GM12801 (cell line): Measurements from ENCODE around the gene CRHR2.

Source experiments
- TF ChIP-seq, protein P1 (sequence below): IDR thresholded peaks from one replicate; pipeline ENCODE4 v1.5.1; 2011; ENCODE audit warnings: control low read depth; ENCODE audit not compliant: insufficient read length; ENCODE audit errors: extremely low read depth

CRHR2 gene

DNA sequence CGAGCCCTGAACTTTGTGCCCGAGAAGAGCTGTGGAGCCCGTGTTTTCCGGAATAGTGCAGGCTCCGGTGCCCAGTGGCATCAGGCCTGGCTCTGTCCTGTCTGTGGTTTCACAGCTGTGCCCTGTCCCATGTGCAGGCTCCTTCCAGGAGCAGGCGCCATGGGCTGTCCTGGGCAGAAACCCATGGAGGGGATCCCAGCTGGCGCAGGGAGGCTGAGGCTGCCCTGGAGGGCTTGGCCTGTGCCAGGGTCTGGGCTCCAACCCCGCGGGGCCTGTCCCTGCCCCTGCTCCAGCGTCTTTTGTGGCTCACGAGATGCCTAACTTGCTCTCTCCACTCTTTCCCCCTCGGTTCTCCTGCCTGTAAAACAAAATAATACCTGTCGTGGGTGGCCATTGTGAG lies 23.3 kb upstream of the CRHR2 start:
- TF ChIP-seq, protein P1, sequence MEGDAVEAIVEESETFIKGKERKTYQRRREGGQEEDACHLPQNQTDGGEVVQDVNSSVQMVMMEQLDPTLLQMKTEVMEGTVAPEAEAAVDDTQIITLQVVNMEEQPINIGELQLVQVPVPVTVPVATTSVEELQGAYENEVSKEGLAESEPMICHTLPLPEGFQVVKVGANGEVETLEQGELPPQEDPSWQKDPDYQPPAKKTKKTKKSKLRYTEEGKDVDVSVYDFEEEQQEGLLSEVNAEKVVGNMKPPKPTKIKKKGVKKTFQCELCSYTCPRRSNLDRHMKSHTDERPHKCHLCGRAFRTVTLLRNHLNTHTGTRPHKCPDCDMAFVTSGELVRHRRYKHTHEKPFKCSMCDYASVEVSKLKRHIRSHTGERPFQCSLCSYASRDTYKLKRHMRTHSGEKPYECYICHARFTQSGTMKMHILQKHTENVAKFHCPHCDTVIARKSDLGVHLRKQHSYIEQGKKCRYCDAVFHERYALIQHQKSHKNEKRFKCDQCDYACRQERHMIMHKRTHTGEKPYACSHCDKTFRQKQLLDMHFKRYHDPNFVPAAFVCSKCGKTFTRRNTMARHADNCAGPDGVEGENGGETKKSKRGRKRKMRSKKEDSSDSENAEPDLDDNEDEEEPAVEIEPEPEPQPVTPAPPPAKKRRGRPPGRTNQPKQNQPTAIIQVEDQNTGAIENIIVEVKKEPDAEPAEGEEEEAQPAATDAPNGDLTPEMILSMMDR, result no peak

DNA sequence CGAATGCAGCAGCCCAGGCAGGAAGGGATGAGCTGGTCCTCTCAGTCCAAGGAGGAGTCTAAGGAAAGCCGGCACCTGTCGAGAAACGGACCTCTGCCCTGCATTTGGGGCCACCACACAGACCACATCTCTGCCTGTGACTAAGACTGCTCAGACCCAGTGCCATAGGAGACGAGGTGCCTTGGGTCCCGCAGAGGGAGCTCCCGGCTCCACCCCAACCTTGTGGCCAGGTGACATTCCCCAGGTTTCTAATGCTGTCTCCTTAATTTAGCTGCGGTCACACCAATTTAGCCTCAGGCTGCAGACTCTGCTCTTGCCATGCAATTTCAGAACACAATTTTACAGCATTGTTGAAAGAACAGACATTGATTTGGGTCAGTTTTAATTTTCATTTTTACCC lies 22.8 kb upstream of the CRHR2 start:
- TF ChIP-seq, protein P1, result no peak

DNA sequence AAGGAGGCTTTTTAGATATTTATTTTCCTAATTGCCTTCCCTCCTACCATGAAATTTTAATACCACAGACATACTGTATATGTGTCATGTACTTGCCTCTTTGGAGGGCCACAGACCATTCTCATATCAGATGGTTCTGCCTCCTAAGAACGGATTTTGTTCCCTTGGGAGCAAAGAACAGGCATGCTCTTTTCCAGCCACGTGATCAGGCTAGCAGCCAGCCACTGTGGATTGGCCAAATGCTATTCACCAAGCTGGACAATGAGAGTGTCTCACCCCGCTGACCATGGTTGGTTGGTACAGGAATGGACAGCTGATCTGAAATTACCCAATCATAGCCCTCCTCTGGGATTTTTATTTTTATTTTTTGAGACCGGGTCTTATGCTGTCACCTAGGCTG lies 21.5 kb upstream of the CRHR2 start:
- TF ChIP-seq, protein P1, result no peak

DNA sequence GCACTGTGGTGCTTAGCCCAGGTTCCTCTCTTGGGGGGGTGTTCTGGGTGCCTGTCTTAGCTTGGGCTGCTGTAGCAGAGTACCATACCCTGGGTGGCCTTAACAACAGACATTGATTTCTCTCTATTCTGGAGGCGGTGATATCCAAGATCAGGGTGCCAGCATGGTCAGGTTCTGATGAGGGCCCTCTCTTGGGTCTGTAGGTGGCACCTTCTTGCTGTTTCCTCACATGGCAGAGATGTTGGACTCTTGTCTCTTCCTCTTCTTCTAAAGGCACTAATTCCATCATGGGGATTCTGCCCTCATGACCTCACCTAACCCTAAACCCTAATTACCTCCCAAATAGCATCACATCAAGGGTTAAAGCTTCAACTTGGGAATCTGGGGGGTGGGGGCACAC lies 19.9 kb upstream of the CRHR2 start:
- TF ChIP-seq, protein P1, result no peak

DNA sequence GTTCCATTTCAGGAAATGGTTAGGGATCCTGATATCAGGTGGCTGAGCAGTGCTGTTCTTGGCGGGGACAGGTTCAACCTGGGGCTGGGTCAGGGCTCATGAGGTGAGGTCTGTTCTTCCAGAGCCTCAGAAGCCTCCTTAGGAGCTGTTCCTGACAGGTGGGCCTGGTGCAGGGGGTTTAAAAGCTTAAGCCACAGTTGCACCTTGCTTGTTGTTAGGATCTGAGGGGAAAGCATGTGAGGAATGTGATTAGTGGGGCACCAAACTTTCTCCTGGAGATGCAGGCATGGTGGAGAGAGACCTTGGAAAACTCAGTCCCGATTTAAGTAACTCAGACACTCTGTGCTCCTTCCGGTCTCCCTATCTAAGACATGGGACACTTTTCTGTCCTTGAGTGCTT lies 18.7 kb upstream of the CRHR2 start:
- TF ChIP-seq, protein P1, result no peak

DNA sequence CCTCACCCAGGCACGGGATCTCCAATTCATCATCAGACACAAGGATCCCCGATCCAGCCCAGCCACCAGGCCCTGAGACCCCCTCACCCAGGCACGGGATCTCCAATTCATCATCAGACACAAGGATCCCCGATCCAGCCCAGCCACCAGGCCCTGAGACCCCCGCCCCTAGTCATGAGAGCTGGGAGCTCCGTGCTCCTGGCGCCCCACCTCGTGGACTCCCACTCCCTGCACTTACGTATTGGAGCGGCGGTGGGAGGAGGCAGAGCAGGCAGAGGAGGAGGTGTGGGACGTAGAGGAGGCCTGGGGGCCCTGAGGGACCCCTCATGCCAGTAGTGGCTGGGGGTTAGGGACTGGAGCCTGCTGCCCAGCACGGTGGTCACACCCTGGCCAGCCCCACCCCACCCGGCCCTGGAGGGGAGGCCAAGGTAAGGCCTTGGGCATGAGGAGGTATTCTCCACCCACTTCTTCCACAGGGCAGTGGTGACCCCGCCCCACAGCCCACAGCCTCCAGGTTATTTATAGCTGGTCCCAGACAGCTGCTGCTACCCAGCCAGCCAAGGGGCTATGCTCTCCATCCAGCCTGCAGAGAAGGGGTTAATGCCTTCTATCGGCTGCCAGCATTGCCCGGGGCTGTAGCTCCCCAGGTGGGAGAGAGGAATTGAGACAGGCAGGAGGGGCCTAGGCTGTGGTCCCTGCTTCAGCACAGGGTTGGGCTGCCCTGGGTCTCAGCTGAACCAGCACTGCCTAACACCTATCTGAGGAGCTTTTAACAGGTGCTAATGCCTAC lies 17.6 kb upstream of the CRHR2 start:
- TF ChIP-seq, protein P1, result no peak

DNA sequence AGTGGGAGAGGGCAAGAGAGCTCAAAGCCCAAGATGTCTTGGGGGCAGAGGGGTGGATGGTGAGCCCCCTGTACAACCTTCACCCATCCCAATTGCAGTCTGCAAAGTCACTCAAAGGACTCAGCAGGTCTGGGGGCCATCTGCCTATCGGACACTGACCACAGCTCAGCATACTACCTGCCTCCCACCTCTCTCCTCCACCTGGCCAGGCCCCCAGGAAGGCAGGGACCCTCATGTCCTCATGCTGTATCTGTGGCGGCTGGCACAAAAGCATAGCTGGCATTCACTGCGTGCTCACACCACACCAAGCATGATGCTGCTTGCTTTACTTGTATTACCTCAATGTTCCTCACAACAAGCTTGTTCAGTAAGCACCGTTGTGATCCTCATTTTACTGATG lies 16.2 kb upstream of the CRHR2 start:
- TF ChIP-seq, protein P1, result no peak
